ENCODE data around the gene DGAT2.

DGAT2 gene

DNA sequence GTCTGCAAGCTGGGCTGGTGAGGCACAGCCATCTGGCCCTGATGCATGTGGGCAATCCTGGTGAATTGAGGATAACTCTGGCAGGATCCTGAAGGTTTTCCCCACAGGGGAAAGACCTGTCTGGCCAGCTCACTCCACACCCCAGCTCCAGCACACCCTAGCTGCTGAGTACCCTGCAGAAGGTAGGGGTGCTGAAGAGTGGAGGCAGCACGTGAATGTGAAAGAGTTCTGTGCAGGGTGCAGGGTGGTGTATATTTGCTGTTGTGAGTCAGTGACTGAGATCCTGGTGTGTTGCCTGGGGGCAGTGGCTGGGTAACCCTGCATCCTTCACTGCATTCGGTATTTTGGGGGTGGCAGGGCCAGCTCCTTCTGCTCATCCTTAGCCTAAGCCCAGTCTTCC lies 22.4 kb downstream of the DGAT2 start:
- H3K27ac ChIP-seq = no peak overlapping the region
- TF ChIP-seq, protein P1, sequence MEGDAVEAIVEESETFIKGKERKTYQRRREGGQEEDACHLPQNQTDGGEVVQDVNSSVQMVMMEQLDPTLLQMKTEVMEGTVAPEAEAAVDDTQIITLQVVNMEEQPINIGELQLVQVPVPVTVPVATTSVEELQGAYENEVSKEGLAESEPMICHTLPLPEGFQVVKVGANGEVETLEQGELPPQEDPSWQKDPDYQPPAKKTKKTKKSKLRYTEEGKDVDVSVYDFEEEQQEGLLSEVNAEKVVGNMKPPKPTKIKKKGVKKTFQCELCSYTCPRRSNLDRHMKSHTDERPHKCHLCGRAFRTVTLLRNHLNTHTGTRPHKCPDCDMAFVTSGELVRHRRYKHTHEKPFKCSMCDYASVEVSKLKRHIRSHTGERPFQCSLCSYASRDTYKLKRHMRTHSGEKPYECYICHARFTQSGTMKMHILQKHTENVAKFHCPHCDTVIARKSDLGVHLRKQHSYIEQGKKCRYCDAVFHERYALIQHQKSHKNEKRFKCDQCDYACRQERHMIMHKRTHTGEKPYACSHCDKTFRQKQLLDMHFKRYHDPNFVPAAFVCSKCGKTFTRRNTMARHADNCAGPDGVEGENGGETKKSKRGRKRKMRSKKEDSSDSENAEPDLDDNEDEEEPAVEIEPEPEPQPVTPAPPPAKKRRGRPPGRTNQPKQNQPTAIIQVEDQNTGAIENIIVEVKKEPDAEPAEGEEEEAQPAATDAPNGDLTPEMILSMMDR (IDR thresholded peaks at IDR 0.05) = no peak
- TF ChIP-seq ZFX (IDR thresholded peaks at IDR 0.05; ENCODE audit: borderline replicate concordance) = no peak

- TF ChIP-seq, protein P1 (IDR thresholded peaks at IDR 0.05) = no peak
- no peak for TF ChIP-seq ZFX (IDR thresholded peaks at IDR 0.05; ENCODE audit: borderline replicate concordance)
- H3K27ac ChIP-seq = no peak overlapping the region
These were observed 23.7 kb downstream of the DGAT2 start for GRCh38 chr11:75792127-75792731.

GRCh38 chr11:75792997-75793800 lies 24.6 kb downstream of the DGAT2 start:
- TF ChIP-seq, protein P1 (IDR thresholded peaks at IDR 0.05) = no peak
- TF ChIP-seq ZFX (IDR thresholded peaks at IDR 0.05; ENCODE audit: borderline replicate concordance) = no peak
- no peak overlapping the region for H3K27ac ChIP-seq

- no peak overlapping the region for H3K27ac ChIP-seq
- TF ChIP-seq ZFX (IDR thresholded peaks at IDR 0.05; ENCODE audit: borderline replicate concordance) = no peak
- TF ChIP-seq, protein P1 (IDR thresholded peaks at IDR 0.05) = no peak
These were observed 25.4 kb downstream of the DGAT2 start for GRCh38 chr11:75793966-75794365.

GRCh38 chr11:75795276-75796090 lies 26.9 kb downstream of the DGAT2 start:
- no peak overlapping the region for H3K27ac ChIP-seq
- TF ChIP-seq, protein P1 (IDR thresholded peaks at IDR 0.05) = no peak
- no peak for TF ChIP-seq ZFX (IDR thresholded peaks at IDR 0.05; ENCODE audit: borderline replicate concordance)

GRCh38 chr11:75796091-75796435 lies 27.5 kb downstream of the DGAT2 start:
- TF ChIP-seq, protein P1 (IDR thresholded peaks at IDR 0.05) = no peak
- TF ChIP-seq ZFX (IDR thresholded peaks at IDR 0.05; ENCODE audit: borderline replicate concordance) = no peak
- no peak overlapping the region for H3K27ac ChIP-seq
